GM18873 (cell line): ENCODE results near the gene CCDC120.

Experiments
- ATAC-seq: cut with Tn5 transposase; IDR thresholded peaks from one replicate; pipeline ENCODE4 v1.9.1; 2021; ENCODE audit warnings: mild to moderate bottlenecking, moderate library complexity, moderate number of reproducible peaks; ENCODE audit not compliant: unreplicated experiment, low FRiP score

The CCDC120 gene, protein sequence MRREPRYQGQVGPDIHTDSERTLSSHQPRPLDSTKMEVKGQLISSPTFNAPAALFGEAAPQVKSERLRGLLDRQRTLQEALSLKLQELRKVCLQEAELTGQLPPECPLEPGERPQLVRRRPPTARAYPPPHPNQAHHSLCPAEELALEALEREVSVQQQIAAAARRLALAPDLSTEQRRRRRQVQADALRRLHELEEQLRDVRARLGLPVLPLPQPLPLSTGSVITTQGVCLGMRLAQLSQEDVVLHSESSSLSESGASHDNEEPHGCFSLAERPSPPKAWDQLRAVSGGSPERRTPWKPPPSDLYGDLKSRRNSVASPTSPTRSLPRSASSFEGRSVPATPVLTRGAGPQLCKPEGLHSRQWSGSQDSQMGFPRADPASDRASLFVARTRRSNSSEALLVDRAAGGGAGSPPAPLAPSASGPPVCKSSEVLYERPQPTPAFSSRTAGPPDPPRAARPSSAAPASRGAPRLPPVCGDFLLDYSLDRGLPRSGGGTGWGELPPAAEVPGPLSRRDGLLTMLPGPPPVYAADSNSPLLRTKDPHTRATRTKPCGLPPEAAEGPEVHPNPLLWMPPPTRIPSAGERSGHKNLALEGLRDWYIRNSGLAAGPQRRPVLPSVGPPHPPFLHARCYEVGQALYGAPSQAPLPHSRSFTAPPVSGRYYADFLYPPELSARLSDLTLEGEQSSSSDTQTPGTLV

DNA sequence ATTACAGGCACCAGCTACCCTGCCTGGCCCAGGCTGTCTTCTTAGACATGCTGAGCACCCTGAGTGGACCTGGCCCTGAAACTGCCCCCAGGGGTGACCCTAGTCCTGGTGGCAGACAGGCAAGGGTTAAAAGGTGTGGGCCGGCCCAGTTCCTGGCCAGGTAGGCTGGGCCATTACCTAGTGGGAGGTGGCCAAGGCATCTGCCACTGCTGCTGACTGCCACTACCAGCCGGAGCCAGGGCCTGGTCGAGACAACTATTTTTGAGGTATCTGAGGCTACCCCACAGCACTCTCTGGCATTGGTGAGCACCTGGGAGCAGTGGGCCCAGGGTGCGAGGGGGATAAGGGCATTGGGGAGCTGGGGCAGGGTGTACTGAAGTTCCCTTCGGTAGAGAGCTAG is at the start of gene CCDC120:
CCDC120 (plus strand) TSS at position 206 of the 400 bp plus-strand sequence. CDS start 3,043 bp downstream, outside the sequence.
- ATAC-seq, result no peak

DNA sequence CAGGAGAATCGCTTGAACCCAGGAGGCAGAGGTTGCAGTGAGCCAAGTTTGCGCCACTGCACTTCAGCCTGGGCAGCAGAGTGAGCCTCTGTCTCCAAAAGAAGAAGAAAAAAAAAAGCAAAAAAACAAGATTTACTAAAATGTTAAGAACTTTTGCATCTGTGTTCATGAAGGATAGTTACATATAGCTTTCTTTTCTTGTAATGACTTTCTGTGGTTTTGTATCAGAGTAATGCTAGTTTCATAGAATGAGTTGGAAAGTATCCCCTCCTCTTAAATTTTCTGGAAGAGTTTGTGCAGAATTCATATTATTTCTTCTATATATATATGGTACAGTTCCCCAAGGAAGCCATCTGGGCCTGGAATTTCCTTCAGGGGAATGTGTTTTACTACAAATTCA is 39.7 kb upstream of the CCDC120 start:
- no peak for ATAC-seq

DNA sequence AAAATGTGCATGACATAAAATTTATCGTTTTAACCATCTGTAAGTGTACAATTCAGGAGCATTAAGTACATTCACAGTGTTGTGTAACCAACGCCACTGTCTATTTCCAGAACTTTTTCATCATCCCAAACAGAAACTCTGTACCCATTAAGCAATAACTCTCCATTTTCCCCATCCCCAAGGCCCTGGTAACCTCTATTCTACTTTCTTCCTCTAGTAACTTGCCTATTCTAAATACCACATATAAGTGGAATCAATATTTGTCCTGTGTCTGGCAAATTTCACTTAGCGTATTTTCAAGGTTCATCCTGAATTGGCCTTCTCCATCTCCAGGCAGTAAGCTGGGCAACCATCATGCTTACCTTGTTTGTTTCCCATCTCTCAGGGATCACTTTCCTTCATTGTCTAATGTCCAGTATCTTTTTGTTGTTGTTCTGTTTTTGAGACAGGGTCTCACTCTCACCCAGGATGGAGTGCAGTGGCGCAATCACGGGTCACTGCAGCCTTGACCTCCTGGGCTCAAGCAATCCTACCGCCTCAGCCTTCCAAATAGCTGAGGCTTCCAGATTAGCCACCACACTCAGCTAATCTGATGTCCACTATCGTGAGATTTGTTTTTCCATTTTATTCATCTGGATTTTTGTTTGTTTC is 39.1 kb upstream of the CCDC120 start:
- ATAC-seq, result no peak

DNA sequence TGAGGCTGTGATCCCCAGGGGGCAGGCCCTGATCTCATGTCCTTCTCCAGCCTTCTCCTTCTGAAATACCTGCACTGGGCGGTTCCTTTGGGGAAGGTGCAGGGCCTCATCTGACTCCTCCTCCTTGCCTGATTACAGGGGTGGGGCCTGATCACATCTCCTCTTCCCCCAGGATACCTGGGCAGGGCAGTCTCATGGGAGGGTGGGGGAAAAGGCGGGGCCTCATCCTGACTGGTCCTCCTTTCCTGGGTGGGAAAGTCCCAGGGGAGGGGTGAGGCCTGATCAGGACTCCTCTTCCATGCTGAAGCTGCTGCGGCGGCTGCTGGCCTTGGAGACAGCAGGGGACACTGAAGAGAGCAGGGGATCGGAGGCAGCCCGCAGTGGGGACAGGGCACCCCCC is 28.9 kb upstream of the CCDC120 start:
- ATAC-seq, result no peak

DNA sequence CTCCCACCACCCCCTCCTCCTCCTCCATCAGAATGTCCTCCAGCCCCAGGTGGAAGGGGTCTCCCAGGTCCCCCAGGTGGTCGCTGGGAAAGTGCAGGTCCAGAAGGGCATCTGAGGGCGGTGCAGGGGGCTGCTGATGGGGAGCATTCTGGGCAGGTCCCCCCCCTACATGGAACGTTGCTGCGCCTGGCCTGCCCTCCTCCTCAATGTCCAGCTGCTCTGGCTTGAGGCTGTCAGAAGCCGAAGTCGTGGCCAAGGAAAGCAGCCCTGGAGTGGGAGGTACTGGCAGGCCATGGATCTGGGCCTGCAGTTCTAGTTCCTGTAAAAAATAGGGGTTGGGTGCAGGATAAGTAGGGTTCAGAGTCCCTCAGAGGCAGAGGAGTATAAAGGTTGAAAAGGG is 28.5 kb upstream of the CCDC120 start:
- no peak for ATAC-seq

DNA sequence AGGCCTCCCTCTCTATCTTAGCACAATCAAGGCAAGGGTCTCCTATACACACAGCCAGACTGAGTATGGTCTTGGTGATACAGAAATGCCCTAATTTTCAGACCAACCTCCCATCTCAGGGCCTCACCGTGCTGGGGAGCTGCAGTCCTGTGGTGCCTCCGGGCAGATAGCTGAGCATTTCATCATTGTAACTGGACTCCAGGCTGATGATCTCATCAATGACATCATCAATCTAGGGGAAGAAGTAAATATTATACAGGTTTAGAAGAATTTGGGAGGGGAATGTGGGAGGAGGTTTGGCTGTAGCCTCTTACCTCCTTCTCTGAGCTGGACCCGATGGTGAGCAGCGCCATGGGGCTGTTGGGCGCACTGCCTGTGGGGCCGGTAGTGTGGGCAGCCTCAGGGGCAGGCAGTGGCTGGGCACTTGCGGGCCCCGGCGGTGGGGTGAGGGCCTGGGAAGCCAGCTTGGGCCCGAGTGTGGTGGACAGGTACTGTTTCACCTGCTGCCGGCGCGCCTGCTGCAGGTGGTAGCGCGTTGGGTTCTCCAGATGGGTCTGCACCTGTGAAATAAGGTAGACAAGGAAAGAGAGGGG is 20.8 kb upstream of the CCDC120 start:
- ATAC-seq, result no peak

DNA sequence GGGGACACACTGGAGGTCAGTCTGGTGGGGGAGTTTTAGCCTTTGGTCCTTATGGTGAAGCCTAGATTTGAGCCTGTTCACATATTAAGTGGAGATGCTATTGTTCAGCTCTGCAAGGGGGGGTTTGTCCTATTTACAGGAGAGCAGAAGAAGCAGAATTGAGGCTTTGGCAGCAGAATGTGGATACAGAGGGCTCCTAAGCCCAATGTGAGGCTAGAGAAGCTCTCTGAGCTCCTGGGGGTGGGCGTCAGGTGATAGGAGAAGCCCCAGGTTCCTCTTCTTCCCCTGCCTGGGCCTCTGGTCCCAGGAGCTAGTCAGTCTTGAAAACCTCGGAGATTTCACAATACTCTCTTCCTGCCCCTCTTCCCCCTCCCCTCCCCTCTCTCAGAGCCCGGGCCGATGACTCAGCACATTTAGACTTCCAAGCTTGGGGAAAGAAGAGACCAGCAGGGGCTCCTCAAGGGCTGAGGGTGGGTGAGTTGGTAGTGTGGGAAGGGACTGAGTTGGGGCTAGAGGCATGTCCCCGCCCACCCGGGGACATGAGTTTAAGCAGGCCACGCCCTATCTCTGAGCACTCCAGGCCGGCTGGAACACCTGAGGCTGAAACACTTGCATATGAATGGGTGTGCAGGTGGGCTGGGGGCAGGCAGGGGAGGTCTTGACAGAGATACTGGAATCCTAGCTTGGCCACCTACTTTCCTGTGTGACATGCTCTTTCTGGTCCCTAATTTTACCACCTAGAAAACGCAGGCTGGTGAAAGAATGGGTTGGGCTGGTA is 19.0 kb upstream of the CCDC120 start:
- ATAC-seq, result no peak

DNA sequence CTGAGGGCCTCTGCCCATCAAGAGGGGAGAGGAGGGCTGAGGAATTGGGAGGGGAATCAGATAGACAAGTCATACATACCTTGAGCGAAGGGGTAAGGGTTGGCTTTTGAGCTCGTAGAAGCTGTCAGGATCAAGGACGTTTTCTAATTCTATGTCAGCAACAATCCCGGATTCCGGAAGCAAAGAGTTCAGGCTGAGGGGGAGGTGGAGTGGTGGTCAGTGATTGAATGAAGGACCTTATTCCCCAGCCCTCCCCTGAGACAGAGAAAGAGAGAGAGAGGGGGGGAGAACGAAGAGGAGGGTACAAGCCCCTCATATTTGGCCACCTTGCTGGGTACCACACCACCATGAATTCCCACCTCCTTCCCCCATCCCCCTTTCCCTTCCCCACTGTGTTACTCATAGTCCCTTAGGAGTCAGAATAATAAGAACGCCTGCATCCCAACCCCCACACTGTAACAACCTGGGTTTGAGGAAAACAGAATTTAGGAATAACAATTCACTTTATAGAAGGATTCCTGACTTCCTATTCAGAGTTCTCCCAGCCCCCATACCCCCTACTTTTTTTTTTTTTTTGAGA is 18.3 kb upstream of the CCDC120 start:
- ATAC-seq, result no peak

DNA sequence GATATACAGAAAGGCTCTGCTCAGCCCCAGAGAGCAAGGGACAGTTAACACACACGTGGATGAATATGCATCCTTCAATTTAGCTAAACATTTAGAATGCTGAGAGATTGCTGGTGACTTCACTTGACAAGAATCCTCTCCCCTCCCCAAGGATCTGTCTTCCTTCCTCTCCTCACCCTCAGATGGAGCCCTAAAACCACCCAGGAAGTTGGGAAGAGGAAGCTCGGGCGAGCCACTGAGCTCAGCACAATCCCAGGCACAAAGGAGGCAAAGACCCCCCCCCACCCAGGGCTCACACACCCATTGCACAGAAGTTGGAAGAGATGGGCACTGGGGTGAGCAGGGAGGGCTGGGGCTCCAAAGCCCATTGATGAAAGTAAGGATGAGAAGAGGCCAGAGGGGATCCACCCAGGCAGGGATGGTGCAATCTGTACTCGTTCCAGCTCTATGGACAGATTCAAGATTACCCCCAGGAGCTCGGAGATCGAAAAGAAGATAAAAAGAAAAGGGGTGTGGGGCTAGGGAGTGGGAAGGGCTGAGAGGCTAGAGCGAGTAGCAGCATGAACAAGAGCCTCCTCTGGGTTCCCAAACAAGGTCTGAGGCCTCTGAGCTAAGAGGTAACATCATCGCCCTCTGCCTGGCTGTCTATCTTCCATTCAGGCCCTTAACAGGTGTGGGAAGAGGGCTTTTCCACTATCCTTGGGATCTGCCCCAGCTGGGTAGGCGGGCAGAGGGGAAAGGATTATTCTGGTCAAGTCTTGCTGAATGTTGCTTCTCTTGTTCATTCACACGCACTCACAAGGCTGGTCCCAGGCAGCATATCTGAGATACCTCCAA is 16.8 kb upstream of the CCDC120 start:
- ATAC-seq, result no peak

DNA sequence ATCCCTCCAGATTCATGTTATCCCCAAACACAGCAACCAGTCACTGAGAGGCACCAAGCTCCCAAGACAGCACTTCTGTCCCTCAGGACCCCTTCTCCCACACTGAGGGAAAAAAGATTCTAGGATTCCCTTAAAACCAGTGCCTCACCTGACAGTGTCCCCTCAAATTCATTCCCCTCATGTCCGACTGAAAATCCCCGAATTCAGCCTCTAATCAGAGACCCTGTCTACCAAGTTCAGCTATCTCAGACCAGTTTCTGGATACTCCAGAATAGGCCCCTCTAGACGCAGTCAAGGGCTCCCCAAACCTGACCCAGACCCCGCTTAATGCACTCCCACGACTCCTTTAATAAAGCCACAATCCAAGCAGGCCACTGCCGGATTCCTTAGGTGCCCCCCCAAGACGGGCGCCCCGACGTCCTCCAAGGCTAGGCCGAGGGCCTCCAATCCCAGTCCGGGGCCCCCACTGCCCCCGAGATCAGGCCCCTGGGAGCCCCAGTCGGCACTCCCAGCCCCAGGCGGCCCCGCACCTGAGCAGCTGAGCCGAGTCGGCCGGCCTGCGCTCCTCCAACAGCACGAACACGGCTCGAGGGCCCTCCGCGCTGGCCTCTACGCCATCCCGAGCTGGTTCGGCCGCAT is 16.1 kb upstream of the CCDC120 start:
- no peak for ATAC-seq

DNA sequence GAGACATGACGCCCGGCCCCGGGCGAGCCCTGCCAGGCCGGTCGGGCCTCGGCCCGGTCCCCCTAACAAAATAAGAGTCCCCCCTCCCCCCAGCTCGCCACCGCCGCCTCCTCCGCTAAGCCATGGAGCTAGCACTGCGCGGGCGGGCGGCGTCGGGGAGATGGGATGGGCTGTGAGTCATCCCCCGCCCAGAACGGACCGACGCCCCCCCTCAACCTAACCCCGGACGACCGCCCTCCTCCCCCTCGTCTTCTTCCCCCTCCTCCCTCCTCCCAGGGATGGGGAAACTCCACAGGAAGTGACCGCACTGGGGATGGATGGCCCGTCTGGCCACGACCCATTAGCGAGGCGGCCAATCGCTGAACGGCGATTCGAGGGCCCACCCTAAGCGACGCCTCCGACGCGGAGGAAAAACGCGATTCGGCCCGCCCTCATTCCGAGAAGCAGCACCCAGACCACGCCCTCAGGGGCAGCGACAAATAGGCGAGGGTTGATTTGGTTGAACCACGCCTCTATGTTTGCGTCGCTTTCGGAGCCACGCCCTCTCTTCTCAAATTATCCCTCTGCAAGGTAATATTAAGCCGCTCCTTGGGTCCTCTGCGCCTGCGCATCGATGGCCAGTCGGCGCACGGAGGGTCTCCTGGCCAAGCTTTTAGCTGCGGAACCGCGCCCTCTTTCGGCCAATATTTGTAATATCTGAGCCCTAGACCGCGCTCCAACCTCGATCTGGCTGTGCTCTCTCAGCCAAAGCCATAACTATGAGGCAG is 15.4 kb upstream of the CCDC120 start, which contains the start of gene TFE3:
TFE3 (minus strand) TSS at position 138 of the 767 bp plus-strand sequence; CDS start at position 7, 131 bp downstream.
- ATAC-seq, result peak; percentile 65

DNA sequence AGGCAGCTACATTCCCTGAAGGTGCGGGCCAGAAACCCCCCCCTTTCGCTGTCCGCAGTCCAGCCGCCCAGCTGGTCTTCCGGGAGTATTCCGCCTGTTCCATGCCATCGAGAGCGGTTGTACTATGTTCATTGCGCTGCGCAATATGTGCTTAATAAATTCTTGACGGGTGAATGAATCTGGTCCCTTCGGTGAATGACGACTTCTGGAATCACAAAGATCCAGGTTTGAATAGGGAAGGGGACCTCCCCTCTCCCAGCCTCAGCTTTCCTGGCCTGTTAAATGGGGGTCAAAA is 14.9 kb upstream of the CCDC120 start:
- ATAC-seq, result no peak

DNA sequence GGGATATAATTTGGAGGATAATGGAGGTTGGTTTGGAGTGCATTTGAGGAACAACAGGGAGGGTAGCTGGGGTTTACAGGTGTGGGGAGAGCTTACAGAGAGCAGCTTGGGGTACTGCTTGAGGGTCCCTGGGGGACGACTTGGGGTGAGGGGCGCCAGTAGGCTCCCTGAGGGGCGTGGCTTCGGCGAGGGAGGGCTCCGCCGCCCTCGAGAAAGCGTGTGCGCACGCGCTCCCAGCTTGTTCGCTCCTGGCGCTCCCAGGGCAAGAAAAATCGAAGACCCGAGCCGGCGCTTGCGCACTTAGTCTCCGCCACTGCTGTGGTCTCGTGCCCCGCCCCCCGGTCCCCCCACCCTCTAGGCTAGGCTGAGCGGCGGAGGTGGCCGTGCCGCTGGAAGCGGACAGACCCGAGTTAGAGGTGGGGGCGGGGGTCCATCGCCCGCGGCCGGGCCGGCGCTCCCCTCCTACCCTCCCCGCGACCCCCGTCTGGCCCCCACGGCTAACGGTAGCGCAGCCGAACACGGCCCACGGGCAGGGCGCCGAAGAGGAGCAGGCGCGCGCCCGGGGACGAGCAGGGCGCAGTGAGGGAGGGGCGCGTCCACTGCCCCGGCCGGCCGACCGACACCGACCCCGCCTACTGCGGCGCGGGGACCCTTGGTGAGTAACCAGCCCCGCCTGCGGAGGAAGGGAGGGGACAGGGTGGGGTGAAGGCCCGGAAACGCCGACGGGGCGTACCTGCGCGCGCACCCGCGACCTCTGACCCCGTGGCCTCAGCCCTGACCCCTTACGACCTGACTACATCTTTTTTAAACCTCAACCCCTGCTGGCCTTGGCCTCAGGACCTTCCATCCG is 5.4 kb upstream of the CCDC120 start:
- no peak for ATAC-seq

DNA sequence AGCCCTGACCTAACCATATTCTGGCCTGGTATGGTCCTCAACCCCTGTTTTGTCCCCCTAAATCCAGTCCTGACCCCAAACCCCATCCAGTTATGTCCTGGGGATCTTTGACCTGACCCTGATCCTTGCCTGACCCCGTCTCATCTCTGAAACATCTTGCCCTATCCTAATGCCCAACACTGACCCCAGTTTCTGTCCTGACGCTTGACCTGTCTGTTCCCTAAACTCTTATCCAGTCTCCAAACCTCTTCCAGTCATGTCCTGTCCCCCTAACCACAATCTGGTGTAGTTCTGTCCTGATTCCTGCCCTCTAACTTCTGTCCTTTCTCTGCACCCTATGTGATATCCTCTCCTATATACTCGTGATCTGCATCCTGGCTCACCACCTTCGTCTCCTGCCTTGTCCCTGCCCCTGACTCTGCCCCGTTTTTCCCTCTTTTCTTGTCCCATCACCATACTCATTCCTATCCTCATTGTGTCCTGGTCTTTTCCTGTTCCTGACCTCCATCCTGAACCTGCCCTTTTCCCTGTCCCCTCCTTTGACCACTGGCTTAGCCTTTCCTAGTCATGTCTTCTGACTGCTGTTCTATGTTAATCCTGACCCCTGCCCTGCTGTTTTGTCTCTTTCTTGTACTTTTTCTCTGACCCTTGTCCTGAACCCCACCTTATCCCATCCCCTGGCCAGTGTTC is 4.6 kb upstream of the CCDC120 start:
- no peak for ATAC-seq

DNA sequence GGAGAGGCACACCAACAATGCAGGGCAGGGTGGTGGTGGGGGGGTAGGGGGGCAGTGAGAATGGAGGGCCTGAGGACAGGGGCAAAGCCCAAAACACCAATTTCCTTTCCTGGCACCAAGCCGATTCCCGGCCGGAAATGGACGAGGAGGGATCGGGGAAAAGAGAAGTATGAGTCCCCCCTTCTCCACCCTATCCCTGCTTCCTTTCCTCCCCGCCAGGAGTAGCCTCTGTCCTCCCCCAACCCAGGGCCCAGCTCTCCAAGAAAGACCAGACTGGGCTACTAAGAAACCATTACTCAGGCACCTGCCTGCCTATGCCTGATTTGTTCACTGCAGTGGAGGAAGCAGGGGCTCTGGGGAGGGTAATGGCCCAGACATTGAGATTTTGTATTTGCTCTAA is 402 bp downstream of the CCDC120 start:
- no peak for ATAC-seq

DNA sequence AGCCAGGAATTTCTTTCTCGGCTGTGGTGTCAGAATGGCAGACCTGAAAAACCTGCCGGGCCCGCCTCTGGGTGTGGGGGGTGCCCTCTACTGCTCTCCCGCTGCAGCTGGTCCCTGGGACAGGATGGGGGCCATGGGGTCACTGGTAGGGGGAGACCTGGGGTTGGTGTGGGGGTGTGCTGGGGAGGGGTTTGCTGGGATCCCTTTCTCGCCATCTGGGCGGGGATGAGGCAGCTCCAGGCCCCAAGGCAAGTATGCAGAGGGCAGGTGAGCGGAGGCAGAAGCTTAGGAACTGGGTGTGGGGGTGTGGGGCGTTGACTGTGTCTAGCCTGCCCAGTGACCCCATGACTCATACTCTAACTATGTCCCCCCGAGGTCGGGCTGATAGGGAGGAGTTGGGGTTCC is 884 bp downstream of the CCDC120 start:
- no peak for ATAC-seq
